HEK293T (cell line): ENCODE data around the gene EXOC6B.
"Not testable (repeated sequence)": the region's sequence is repeated elsewhere in the genome, so short reads cannot be mapped to it uniquely, and the experiment has no call there.

ENCODE experiments used
- CTCF ChIA-PET: fragments of 350-600 bp; formaldehyde crosslinking; extraction: SDS; loops from one replicate; lab custom pipeline; 2021; ENCODE audit warnings: antibody characterized with exemption, inconsistent platforms; lab: Yijun Ruan, JAX
- POLR2A ChIA-PET: fragments of 350-600 bp; formaldehyde crosslinking; extraction: SDS; loops from one replicate; lab custom pipeline; 2020; ENCODE audit warnings: antibody characterized with exemption, inconsistent platforms; lab: Yijun Ruan, JAX
- DNase-seq: peaks from one replicate; pipeline ENCODE4 v3.0.0; 2012; ENCODE audit warnings: mixed read lengths; ENCODE audit errors: extremely low spot score
- ARNT ChIP-seq: fragments of 450-650 bp; IDR thresholded peaks from 2 replicates; pipeline ENCODE4 v1.6.1; 2017; ENCODE audit warnings: mild to moderate bottlenecking
- BHLHE40 ChIP-seq: fragments of 450-650 bp; IDR thresholded peaks from 2 replicates; pipeline ENCODE4 v1.6.1; 2016; ENCODE audit warnings: mild to moderate bottlenecking, moderate library complexity, borderline replicate concordance
- CTBP1 ChIP-seq: fragments of 450-650 bp; IDR thresholded peaks from 2 replicates; pipeline ENCODE4 v1.6.1; 2016; ENCODE audit warnings: borderline replicate concordance
- ELF4 ChIP-seq: fragments of 450-650 bp; IDR thresholded peaks from 2 replicates; pipeline ENCODE4 v1.6.1; 2017; ENCODE audit warnings: antibody characterized with exemption
- FOXA1 ChIP-seq: fragments of 450-650 bp; IDR thresholded peaks from 2 replicates; pipeline ENCODE4 v1.6.1; 2016; ENCODE audit warnings: mild to moderate bottlenecking
- FOXK2 ChIP-seq: fragments of 450-650 bp; IDR thresholded peaks from 2 replicates; pipeline ENCODE4 v1.6.1; 2016; ENCODE audit warnings: mild to moderate bottlenecking
- FOXM1 ChIP-seq: fragments of 450-650 bp; IDR thresholded peaks from 2 replicates; pipeline ENCODE4 v1.6.1; 2017; ENCODE audit warnings: mild to moderate bottlenecking, borderline replicate concordance
- HDGF ChIP-seq: fragments of 450-650 bp; IDR thresholded peaks from 2 replicates; pipeline ENCODE4 v1.6.1; 2017; ENCODE audit warnings: antibody characterized with exemption, borderline replicate concordance
- L3MBTL2 ChIP-seq: fragments of 450-650 bp; conservative IDR thresholded peaks from 2 replicates; pipeline ENCODE4 v1.6.1; 2016; ENCODE audit warnings: mild to moderate bottlenecking
- LEF1 ChIP-seq: fragments of 450-650 bp; IDR thresholded peaks from 2 replicates; pipeline ENCODE4 v1.6.1; 2017; ENCODE audit warnings: mild to moderate bottlenecking, borderline replicate concordance
- NFRKB ChIP-seq: fragments of 450-650 bp; IDR thresholded peaks from 2 replicates; pipeline ENCODE4 v1.6.1; 2016; ENCODE audit warnings: mild to moderate bottlenecking, moderate library complexity
- PKNOX1 ChIP-seq: fragments of 450-650 bp; IDR thresholded peaks from 2 replicates; pipeline ENCODE4 v1.6.1; 2016
- SP1 ChIP-seq: fragments of 450-650 bp; IDR thresholded peaks from 2 replicates; pipeline ENCODE4 v1.6.1; 2017
- SUZ12 ChIP-seq: fragments of 450-650 bp; IDR thresholded peaks from 2 replicates; pipeline ENCODE4 v1.6.1; 2016; ENCODE audit warnings: mild to moderate bottlenecking
- TARDBP ChIP-seq: fragments of 450-650 bp; IDR thresholded peaks from 2 replicates; pipeline ENCODE4 v1.6.1; 2016
- ZNF384 ChIP-seq: fragments of 450-650 bp; IDR thresholded peaks from 2 replicates; pipeline ENCODE4 v1.6.1; 2016

Gene EXOC6B

GRCh38 chr2:72669121-72669520 is 156.7 kb downstream of the EXOC6B start:
- no peak for DNase-seq
- no peak for TF ChIP-seq ARNT
- TF ChIP-seq TARDBP, result no peak
- TF ChIP-seq ZNF384, result no peak
- no peak for TF ChIP-seq PKNOX1
- TF ChIP-seq FOXK2, result no peak
- TF ChIP-seq CTBP1, result no peak
- no peak for TF ChIP-seq L3MBTL2
- POLR2A ChIA-PET, result no interaction called here
- CTCF ChIA-PET, result no interaction called here

GRCh38 chr2:72668647-72669046 is 157.2 kb downstream of the EXOC6B start:
- DNase-seq, result no peak
- no peak for TF ChIP-seq NFRKB
- no peak for TF ChIP-seq FOXK2
- TF ChIP-seq FOXM1, result no peak
- no peak for TF ChIP-seq ARNT
- no peak for TF ChIP-seq CTBP1
- no peak for TF ChIP-seq LEF1
- TF ChIP-seq SP1, result no peak
- no peak for TF ChIP-seq TARDBP
- no peak for TF ChIP-seq HDGF
- no peak for TF ChIP-seq SUZ12
- no peak for TF ChIP-seq ZNF384
- no peak for TF ChIP-seq FOXA1
- ChIA-PET POLR2A (no interaction called here), CTCF (no interaction called here)

- CTCF ChIA-PET, result no interaction called here
- POLR2A ChIA-PET, result no interaction called here
- TF ChIP-seq ELF4, result no peak
- TF ChIP-seq FOXM1, result no peak
- TF ChIP-seq HDGF, result no peak
- no peak for TF ChIP-seq TARDBP
- TF ChIP-seq LEF1, result no peak
- no peak for TF ChIP-seq ARNT
- no peak for TF ChIP-seq FOXK2
- no peak for TF ChIP-seq NFRKB
- no peak for TF ChIP-seq SP1
- no peak for TF ChIP-seq ZNF384
- no peak for TF ChIP-seq CTBP1
- TF ChIP-seq SUZ12, result no peak
- TF ChIP-seq BHLHE40, result no peak
- TF ChIP-seq PKNOX1, result no peak
- no peak for TF ChIP-seq FOXA1
- TF ChIP-seq L3MBTL2, result no peak
- no peak for DNase-seq
Measured at GRCh38 chr2:72665448-72665847, 160.4 kb downstream of the EXOC6B start.

- TF ChIP-seq TARDBP (no peak), FOXK2 (no peak), SUZ12 (no peak), CTBP1 (no peak), HDGF (no peak), FOXA1 (no peak), ZNF384 (no peak), LEF1 (no peak), NFRKB (no peak), SP1 (no peak), ARNT (no peak), L3MBTL2 (no peak), ELF4 (no peak), BHLHE40 (no peak), FOXM1 (no peak), PKNOX1 (no peak)
- no peak for DNase-seq
- CTCF ChIA-PET, result no interaction called here
- POLR2A ChIA-PET, result no interaction called here
Measured at GRCh38 chr2:72661985-72662384, 163.8 kb downstream of the EXOC6B start.

- DNase-seq, result no peak
- CTCF ChIA-PET, result no interaction called here
- POLR2A ChIA-PET, result no interaction called here
- TF ChIP-seq PKNOX1 (no peak), LEF1 (no peak), TARDBP (no peak), FOXK2 (no peak), FOXA1 (no peak), BHLHE40 (no peak), SP1 (no peak), L3MBTL2 (no peak), FOXM1 (no peak), NFRKB (no peak), ZNF384 (no peak), SUZ12 (no peak), CTBP1 (no peak), ELF4 (no peak), ARNT (no peak), HDGF (no peak)
Measured at GRCh38 chr2:72649810-72650209, 176.0 kb downstream of the EXOC6B start.

- DNase-seq, CTCF ChIA-PET: not testable (repeated sequence)
Measured at GRCh38 chr2:72641221-72641620, 184.6 kb downstream of the EXOC6B start.

More at GRCh38 chr2:72641221-72641620, 184.6 kb downstream of the EXOC6B start:
- POLR2A ChIA-PET, result not testable (repeated sequence)
